ENCODE measurements around the gene ENG. TPM values are rescaled to one million over a fixed set of nuclear protein-coding genes. Genes with fewer than 3 reads are reported as not detected.
A peak's percentile ranks its signal among the peaks of the same experiment; 100 is the strongest.
"Not testable (repeated sequence)": the region's sequence is repeated elsewhere in the genome, so short reads cannot be mapped to it uniquely, and the experiment has no call there.

Gene ENG
- total and polyA plus RNA-seq, 8 donors: 4.0 to 58.5 (median 25.2) TPM

- no peak for DNase-seq
- H3K4me3 ChIP-seq: no peak overlapping the region
- H3K27ac ChIP-seq: peak overlapping the region in 4 of 5 donors; percentile 29 to 86 (median 52)
- intact Hi-C loops (cut with DNase I; ENCODE audit: low total_unique reads): no loop called here
- TF ChIP-seq CTCF (IDR thresholded peaks at IDR 0.05) (no peak), POLR2AphosphoS5 (IDR thresholded peaks at IDR 0.05) (no peak), POLR2A (IDR thresholded peaks at IDR 0.05) (no peak), EP300 (IDR thresholded peaks at IDR 0.05) (no peak)
- peaks cover 0 to 23% (median 13%) of the 10 kb centered on the region in 4 donors for H3K36me3 ChIP-seq
- 79 to 82% (median 80%) methylated on average over 15 of the region's 15 CpGs for WGBS, 5 donors
- H3K9me3 ChIP-seq: no peaks in the 10 kb centered on the region
- peaks cover 13 to 42% (median 25%) of the 10 kb centered on the region in 4 donors for H3K4me1 ChIP-seq
- no peaks in the 10 kb centered on the region for H3K27me3 ChIP-seq
These were observed 13.2 kb downstream of the ENG start for GRCh38 chr9:127841087-127841835.

- H3K27me3 ChIP-seq: no peaks in the 10 kb centered on the region
- TF ChIP-seq POLR2AphosphoS5 (IDR thresholded peaks at IDR 0.05): peak in 2 of 3 donors; percentile 35 to 52
- TF ChIP-seq POLR2A (IDR thresholded peaks at IDR 0.05): no peak
- peak; percentile 60 for TF ChIP-seq EP300 (IDR thresholded peaks at IDR 0.05)
- DNase-seq: peak; percentile 44 to 62
- H3K27ac ChIP-seq: peak overlapping the region; percentile 74 to 89 (median 86)
- WGBS, 5 donors: 51 to 74% (median 62%) methylated on average over 17 to 18 of the region's 18 CpGs
- H3K4me1 ChIP-seq: peaks cover 21 to 63% (median 34%) of the 10 kb centered on the region in 4 donors
- H3K36me3 ChIP-seq: peaks cover 0 to 23% (median 13%) of the 10 kb centered on the region in 4 donors
- intact Hi-C loops (cut with DNase I; ENCODE audit: low total_unique reads): no loop called here
- no peak overlapping the region for H3K4me3 ChIP-seq
- H3K9me3 ChIP-seq: no peaks in the 10 kb centered on the region
These were observed 15.9 kb downstream of the ENG start for GRCh38 chr9:127838375-127839078.

GRCh38 chr9:127837346-127837745, 17.1 kb downstream of the ENG start:
- DNase-seq: no peak
- Histone ChIP-seq H3K4me3 (no peak overlapping the region), H3K4me1 (peaks cover 21 to 74% (median 34%) of the 10 kb centered on the region in 4 donors), H3K36me3 (peaks cover 0 to 14% (median 7%) of the 10 kb centered on the region in 4 donors), H3K27me3 (no peaks in the 10 kb centered on the region), H3K9me3 (no peaks in the 10 kb centered on the region), H3K27ac (peak overlapping the region; percentile 66 to 89 (median 82))
- TF ChIP-seq POLR2AphosphoS5 (IDR thresholded peaks at IDR 0.05): no peak
- TF ChIP-seq CTCF (IDR thresholded peaks at IDR 0.05): no peak
- TF ChIP-seq EP300 (IDR thresholded peaks at IDR 0.05): no peak
- TF ChIP-seq POLR2A (IDR thresholded peaks at IDR 0.05): no peak
- WGBS, 5 donors: 55 to 73% (median 69%) methylated on average over 4 of the region's 4 CpGs
- intact Hi-C loops (cut with DNase I; ENCODE audit: low total_unique reads): no loop called here

DNA sequence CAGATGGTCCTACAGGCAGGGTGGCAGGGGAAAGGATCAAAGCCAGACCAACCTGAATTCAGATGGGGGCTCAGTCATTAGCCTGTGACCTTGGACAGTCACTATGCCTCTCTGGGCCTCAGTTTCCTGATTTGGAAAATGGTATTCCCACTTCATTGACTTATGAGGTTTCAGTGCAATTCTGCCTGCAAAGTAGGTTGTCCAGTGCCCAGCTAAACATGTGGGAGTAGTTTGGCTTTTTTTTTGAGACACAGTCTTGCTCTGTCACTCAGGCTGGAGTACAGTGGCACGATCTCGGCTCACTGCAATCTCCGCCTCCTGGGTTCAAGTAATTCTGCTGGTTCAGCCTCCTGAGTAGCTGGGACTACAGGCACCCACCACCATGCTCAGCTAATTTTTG, 17.9 kb downstream of the ENG start:
- Histone ChIP-seq H3K27ac (peak overlapping the region; percentile 63 to 89 (median 82)), H3K36me3 (peaks cover 0 to 10% (median 5%) of the 10 kb centered on the region in 4 donors), H3K4me1 (peaks cover 21 to 78% (median 36%) of the 10 kb centered on the region in 4 donors)
- DNase-seq; H3K27me3 ChIP-seq; H3K4me3 ChIP-seq; H3K9me3 ChIP-seq; intact Hi-C loops (cut with DNase I; ENCODE audit: low total_unique reads): not testable (repeated sequence)
- WGBS, 5 donors: 77 to 89% (median 84%) methylated on average over 3 of the region's 3 CpGs

DNA sequence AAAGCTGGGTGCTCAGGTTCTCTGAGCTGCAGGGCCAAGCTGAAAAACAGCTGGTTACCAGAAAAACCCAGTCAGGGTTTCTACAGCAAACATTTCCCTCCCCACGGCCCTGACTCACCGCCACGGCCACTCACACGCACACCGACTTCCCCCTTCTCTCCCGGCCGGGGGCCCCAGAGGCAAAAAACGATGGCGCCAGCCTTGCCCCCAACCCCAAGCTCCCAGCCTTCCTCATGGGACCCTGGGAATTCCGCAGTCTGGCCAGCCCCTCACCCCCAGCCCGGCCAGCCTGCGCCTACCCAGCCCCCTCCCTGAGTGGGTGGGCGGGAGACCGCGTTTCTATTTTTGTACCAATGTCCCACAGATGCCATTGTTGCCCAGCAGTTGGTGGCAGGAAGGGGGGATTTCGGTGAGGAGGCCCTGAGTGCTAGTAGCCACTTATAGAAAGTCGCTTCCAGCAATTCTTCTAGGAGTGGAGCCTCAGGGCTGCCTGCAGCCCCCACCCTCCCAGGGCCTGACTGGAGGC, 18.4 kb downstream of the ENG start:
- no peak for TF ChIP-seq EP300 (IDR thresholded peaks at IDR 0.05)
- TF ChIP-seq CTCF (IDR thresholded peaks at IDR 0.05): no peak
- H3K4me1 ChIP-seq: peaks cover 21 to 78% (median 36%) of the 10 kb centered on the region in 4 donors
- no peak overlapping the region for H3K4me3 ChIP-seq
- WGBS, 5 donors: 34 to 56% (median 52%) methylated on average over 14 to 17 of the region's 17 CpGs
- H3K27me3 ChIP-seq: no peaks in the 10 kb centered on the region
- H3K9me3 ChIP-seq: no peaks in the 10 kb centered on the region
- H3K36me3 ChIP-seq: peaks cover 0 to 8% (median 2%) of the 10 kb centered on the region in 4 donors
- intact Hi-C loops (cut with DNase I; ENCODE audit: low total_unique reads): no loop called here
- peak overlapping the region; percentile 63 to 89 (median 82) for H3K27ac ChIP-seq
- peak in 1 of 2 donors; percentile 60 for DNase-seq

All from stomach (tissue), 9 donors.